ENCODE results near the gene DDX39A.
"Not testable (repeated sequence)": the region's sequence is repeated elsewhere in the genome, so short reads cannot be mapped to it uniquely, and the experiment has no call there.

Gene DDX39A

DNA sequence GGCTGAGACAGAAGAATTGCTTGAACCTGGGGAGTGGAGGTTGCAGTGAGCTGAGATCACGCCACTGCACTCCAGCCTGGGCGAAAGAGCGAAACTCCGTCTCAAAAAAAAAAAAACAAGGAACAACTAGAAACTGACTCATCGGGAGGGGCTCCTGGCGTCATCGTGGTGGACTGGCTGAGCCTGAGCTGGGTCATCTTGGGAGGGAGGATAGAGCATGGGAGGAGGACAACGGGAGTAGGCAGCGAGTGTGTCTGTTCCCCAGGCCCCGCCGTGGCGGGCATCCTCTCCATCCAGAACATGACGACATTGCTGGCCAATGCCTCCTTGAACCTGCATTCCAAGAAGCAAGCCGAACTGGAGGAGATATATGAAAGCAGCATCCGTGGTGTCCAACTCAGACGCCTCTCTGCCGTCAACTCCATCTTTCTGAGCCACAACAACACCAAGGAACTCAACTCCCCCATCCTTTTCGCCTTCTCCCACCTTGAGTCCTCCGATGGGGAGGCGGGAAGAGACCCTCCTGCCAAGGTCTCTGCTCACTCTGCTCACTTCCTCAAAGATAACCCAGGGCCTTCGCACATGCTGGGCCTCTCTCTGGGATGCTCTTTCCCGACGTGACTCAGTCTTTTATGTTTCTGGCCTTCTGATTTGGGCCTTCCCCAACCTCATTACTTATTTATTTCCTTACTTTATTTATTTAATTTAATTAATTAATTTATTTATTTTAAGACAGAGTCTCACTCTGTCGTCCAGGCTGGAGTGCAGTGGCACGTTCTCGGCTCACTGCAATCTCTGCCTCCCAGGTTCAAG, 16.6 kb downstream of the DDX39A start:
- Mint-ChIP-seq H3K9me3 (no peaks in the 10 kb centered on the region), H3K4me3 (no peak overlapping the region), H3K4me1 (peaks cover 22% of the 10 kb centered on the region), H3K27ac (no peak overlapping the region), H3K27me3 (ENCODE audit: low read depth, poor library complexity) (no peaks in the 10 kb centered on the region), H3K36me3 (ENCODE audit: low read depth) (peaks cover 5% of the 10 kb centered on the region)
- DNase-seq: no peak
- TF ChIP-seq, protein P1, sequence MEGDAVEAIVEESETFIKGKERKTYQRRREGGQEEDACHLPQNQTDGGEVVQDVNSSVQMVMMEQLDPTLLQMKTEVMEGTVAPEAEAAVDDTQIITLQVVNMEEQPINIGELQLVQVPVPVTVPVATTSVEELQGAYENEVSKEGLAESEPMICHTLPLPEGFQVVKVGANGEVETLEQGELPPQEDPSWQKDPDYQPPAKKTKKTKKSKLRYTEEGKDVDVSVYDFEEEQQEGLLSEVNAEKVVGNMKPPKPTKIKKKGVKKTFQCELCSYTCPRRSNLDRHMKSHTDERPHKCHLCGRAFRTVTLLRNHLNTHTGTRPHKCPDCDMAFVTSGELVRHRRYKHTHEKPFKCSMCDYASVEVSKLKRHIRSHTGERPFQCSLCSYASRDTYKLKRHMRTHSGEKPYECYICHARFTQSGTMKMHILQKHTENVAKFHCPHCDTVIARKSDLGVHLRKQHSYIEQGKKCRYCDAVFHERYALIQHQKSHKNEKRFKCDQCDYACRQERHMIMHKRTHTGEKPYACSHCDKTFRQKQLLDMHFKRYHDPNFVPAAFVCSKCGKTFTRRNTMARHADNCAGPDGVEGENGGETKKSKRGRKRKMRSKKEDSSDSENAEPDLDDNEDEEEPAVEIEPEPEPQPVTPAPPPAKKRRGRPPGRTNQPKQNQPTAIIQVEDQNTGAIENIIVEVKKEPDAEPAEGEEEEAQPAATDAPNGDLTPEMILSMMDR (IDR thresholded peaks at IDR 0.05): no peak

DNA sequence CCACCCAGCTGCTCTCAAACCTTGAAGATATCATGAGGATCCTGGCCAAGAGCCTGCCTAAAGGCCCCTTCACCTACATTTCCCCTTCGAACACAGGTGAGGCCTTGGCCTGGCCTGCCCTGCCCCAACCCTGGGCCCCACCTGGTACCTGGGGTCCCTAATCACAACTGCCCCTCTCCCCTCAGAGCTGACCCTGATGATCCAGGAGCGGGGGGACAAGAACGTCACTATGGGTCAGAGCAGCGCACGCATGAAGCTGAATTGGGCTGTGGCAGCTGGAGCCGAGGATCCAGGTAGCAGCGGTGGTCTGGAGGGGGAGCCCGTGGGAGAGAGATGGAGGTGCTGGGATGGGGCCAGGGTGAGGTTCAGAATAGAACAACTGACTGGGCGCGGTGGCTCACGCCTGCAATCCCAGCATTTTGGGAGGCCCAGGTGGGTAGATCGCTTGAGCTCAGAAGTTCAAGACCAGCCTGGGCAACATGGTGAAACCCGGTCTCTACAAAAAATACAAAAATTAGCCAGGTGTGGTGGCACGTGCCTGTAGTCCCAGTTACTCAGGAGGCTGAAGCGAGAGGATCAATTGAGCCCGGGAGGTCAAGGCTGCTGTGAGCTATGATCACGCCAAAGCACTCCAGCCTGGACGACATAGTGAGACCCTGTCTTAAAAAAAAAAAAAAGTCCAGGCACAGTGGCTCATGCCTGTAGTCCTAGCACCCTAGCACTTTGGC, 17.5 kb downstream of the DDX39A start:
- peaks cover 16% of the 10 kb centered on the region for H3K4me1 Mint-ChIP-seq
- H3K4me3 Mint-ChIP-seq: no peak overlapping the region
- peaks cover 5% of the 10 kb centered on the region for H3K36me3 Mint-ChIP-seq (ENCODE audit: low read depth)
- no peak overlapping the region for H3K27ac Mint-ChIP-seq
- no peaks in the 10 kb centered on the region for H3K27me3 Mint-ChIP-seq (ENCODE audit: low read depth, poor library complexity)
- no peaks in the 10 kb centered on the region for H3K9me3 Mint-ChIP-seq
- DNase-seq: no peak
- TF ChIP-seq, protein P1 (IDR thresholded peaks at IDR 0.05): no peak

DNA sequence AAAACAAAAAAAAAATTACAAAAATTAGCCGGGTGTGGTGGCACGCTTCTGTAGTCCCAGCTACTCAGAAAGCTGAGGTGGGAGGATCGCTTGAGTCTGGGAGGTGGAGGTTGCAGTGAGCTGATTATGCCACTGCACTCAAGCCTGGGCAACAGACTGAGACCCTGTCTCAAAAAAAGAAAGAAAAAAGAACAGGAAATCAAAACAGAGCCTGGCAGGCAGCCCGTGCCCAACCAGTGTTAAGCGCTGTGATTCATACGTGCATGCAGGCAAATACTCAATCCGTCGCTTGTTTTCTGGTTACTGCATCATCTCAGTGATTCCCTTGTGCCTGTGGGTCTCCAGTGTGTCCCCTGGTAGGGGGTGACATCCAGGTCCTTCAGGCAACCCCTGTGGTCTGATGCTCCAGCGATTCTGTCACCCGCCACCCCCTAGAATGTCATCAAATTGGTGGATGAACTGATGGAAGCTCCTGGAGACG, 18.1 kb downstream of the DDX39A start:
- no peaks in the 10 kb centered on the region for H3K9me3 Mint-ChIP-seq
- no peak overlapping the region for H3K4me3 Mint-ChIP-seq
- H3K27me3 Mint-ChIP-seq (ENCODE audit: low read depth, poor library complexity): no peaks in the 10 kb centered on the region
- H3K27ac Mint-ChIP-seq: no peak overlapping the region
- TF ChIP-seq, protein P1 (IDR thresholded peaks at IDR 0.05): no peak
- H3K36me3 Mint-ChIP-seq (ENCODE audit: low read depth): peaks cover 5% of the 10 kb centered on the region
- peaks cover 12% of the 10 kb centered on the region for H3K4me1 Mint-ChIP-seq
- DNase-seq: no peak

DNA sequence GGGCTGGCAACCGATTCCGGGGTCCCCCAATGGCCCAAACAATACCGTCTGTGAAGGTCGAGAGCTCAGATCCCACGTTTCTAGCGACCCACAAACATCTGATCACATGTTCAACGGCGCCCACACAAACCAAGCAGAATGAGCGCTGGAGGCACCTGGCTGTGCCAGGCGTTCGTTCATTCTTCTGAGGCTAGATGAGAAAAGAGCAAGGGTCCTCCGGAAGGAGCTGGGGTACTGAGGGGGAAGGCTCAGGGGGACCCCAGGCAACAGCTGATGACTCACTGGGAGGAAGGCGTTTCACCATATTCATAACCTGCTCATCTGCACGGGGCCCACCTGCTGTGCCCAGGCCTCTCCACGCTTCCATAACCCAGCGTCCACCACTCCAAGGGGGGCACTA, 22.0 kb downstream of the DDX39A start:
- not testable (repeated sequence) for H3K27ac Mint-ChIP-seq; H3K36me3 Mint-ChIP-seq (ENCODE audit: low read depth); H3K27me3 Mint-ChIP-seq (ENCODE audit: low read depth, poor library complexity); H3K4me3 Mint-ChIP-seq; H3K9me3 Mint-ChIP-seq; DNase-seq
- peaks cover 14% of the 10 kb centered on the region for H3K4me1 Mint-ChIP-seq

DNA sequence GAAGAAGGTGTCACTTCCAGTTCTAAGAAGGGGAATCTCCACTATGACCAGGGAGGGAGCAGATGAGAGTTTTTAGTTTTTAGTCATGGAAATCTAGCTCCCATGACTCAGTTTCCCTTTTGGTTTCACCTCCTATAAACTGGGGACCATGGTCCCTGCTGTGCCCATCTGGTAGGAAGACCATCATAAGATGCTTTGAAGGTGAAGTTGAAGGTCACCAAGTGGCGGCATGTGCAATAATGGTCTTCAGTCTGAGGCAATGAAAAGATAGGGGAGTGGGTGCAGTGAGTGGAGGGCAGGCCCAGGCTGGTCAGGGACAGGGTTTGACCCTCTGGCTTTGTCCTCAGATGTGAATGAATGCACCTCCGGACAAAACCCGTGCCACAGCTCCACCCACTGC, 22.4 kb downstream of the DDX39A start:
- not testable (repeated sequence) for H3K27me3 Mint-ChIP-seq (ENCODE audit: low read depth, poor library complexity); H3K9me3 Mint-ChIP-seq; H3K27ac Mint-ChIP-seq; DNase-seq; H3K36me3 Mint-ChIP-seq (ENCODE audit: low read depth); H3K4me3 Mint-ChIP-seq
- H3K4me1 Mint-ChIP-seq: peaks cover 14% of the 10 kb centered on the region

DNA sequence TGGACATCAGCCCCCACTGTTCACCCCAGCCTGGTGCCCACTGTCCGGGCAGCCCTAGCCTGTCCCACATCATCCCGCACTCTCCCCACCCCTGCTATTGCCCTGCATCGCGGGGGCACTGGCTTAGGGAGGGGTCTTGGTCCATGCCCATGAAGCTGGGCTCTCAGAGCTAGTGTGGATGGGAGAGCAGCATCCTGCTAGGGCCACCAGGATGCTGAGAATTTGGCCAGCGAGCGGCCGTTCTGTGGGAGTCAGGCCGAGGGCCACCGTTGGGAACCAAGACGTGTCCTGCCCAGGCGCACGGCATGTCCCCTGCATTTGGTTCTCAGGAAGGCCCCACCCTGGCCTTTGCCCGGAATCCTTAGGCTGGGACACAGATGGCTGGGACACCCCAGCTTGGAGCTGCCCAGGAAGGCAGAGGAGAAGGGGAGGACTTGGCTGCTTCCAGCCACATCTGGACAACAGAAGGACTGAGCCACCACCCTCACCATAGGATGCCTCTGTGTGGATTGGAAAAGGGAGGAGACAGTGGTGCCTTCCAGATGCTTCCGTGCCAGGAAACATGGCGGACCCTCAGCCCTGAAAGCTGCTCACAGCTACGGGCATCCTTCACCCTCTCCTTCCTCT, 23.3 kb downstream of the DDX39A start:
- peaks cover 3% of the 10 kb centered on the region for H3K27me3 Mint-ChIP-seq (ENCODE audit: low read depth, poor library complexity)
- TF ChIP-seq, protein P1 (IDR thresholded peaks at IDR 0.05): no peak
- peaks cover 9% of the 10 kb centered on the region for H3K4me1 Mint-ChIP-seq
- H3K27ac Mint-ChIP-seq: no peak overlapping the region
- no peaks in the 10 kb centered on the region for H3K36me3 Mint-ChIP-seq (ENCODE audit: low read depth)
- H3K4me3 Mint-ChIP-seq: no peak overlapping the region
- no peak for DNase-seq
- no peaks in the 10 kb centered on the region for H3K9me3 Mint-ChIP-seq

Measured in nephron progenitor cell (in vitro differentiated cells).